ENCODE measurements around the gene RAP1GAP2. TPM values are rescaled to one million over a fixed set of nuclear protein-coding genes. Genes with fewer than 3 reads are reported as not detected.

The RAP1GAP2 gene
- total RNA-seq, 1 donor from 2014 or later, result 3.8 TPM

GRCh38 chr17:2803386-2803785 is 7.1 kb downstream of the RAP1GAP2 start:
- Histone ChIP-seq H3K27ac (no peak overlapping the region), H3K9me3 (ENCODE audit: low read depth) (no peaks in the 10 kb centered on the region), H3K79me2 (ENCODE audit: low read depth) (no peaks in the 10 kb centered on the region), H3K27me3 (no peaks in the 10 kb centered on the region), H4K20me1 (ENCODE audit: low read depth) (no peaks in the 10 kb centered on the region), H3K36me3 (no peaks in the 10 kb centered on the region), H3K4me2 (no peak overlapping the region), H3K4me3 (no peak overlapping the region), H3K4me1 (peaks cover 17% of the 10 kb centered on the region), H3K9ac (no peak overlapping the region), H3F3A (ENCODE audit: low read depth) (no peaks in the 10 kb centered on the region), H2AFZ (replicated peaks) (no peak overlapping the region)
- Mint-ChIP-seq H3K36me3 (no peaks in the 10 kb centered on the region), H3K4me3 (no peak overlapping the region), H3K27me3 (ENCODE audit: insufficient read depth, low read depth) (peaks cover 4% of the 10 kb centered on the region), H3K27ac (no peak overlapping the region), H3K9me3 (no peaks in the 10 kb centered on the region), H3K4me1 (peaks cover 24% of the 10 kb centered on the region)
- DNase-seq (ENCODE audit: low spot score), result no peak
- TF ChIP-seq CTCF (IDR thresholded peaks at IDR 0.05) (no peak), EZH2 (IDR thresholded peaks at IDR 0.05) (no peak), EZH2phosphoT487 (IDR thresholded peaks at IDR 0.05) (no peak)

DNA sequence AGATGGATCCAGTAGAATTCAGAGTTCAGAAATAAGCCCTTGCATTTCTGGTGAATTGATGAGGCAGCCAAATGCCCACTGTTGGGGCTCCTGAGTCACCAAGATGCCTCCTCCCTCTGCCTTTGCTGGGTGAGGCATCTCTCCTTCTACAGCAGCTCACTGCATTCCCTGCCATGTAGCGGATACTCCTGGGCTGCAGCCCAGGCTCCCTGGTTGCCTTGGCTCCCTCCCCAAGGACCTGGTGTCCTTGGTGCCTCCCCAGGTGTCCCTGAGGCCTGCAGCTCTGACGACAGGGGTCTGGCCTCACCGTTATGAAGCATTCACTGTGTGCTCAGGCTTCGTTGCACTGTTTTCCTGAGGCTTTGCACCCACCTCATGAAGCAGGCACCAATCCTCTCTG is 7.7 kb downstream of the RAP1GAP2 start:
- no peaks in the 10 kb centered on the region for H3K36me3 ChIP-seq
- no peak overlapping the region for H3K9ac ChIP-seq
- TF ChIP-seq EZH2 (IDR thresholded peaks at IDR 0.05) (no peak), EZH2phosphoT487 (IDR thresholded peaks at IDR 0.05) (no peak), CTCF (IDR thresholded peaks at IDR 0.05) (no peak)
- Mint-ChIP-seq H3K4me3 (no peak overlapping the region), H3K27ac (no peak overlapping the region), H3K4me1 (peaks cover 22% of the 10 kb centered on the region), H3K9me3 (no peaks in the 10 kb centered on the region), H3K27me3 (ENCODE audit: insufficient read depth, low read depth) (peaks cover 4% of the 10 kb centered on the region), H3K36me3 (no peaks in the 10 kb centered on the region)
- no peak overlapping the region for H3K4me3 ChIP-seq
- H3F3A ChIP-seq (ENCODE audit: low read depth), result no peaks in the 10 kb centered on the region
- H3K79me2 ChIP-seq (ENCODE audit: low read depth), result no peaks in the 10 kb centered on the region
- H3K4me1 ChIP-seq, result peaks cover 13% of the 10 kb centered on the region
- no peak overlapping the region for H3K4me2 ChIP-seq
- H2AFZ ChIP-seq (replicated peaks), result no peak overlapping the region
- no peak overlapping the region for H3K27ac ChIP-seq
- H3K9me3 ChIP-seq (ENCODE audit: low read depth), result no peaks in the 10 kb centered on the region
- no peak for DNase-seq (ENCODE audit: low spot score)
- no peaks in the 10 kb centered on the region for H4K20me1 ChIP-seq (ENCODE audit: low read depth)
- no peaks in the 10 kb centered on the region for H3K27me3 ChIP-seq

GRCh38 chr17:2804912-2805311 is 8.7 kb downstream of the RAP1GAP2 start:
- no peak overlapping the region for H3K4me3 Mint-ChIP-seq

More at GRCh38 chr17:2804912-2805311, 8.7 kb downstream of the RAP1GAP2 start:
- Histone ChIP-seq H2AFZ (replicated peaks) (no peak overlapping the region), H3K36me3 (no peaks in the 10 kb centered on the region), H3K4me2 (no peak overlapping the region), H3K79me2 (ENCODE audit: low read depth) (no peaks in the 10 kb centered on the region), H3K4me3 (no peak overlapping the region), H3K27me3 (no peaks in the 10 kb centered on the region), H3K9me3 (ENCODE audit: low read depth) (no peaks in the 10 kb centered on the region), H4K20me1 (ENCODE audit: low read depth) (no peaks in the 10 kb centered on the region), H3F3A (ENCODE audit: low read depth) (no peaks in the 10 kb centered on the region), H3K27ac (no peak overlapping the region), H3K4me1 (peaks cover 10% of the 10 kb centered on the region), H3K9ac (no peak overlapping the region)
- H3K4me1 Mint-ChIP-seq, result peaks cover 20% of the 10 kb centered on the region
- DNase-seq (ENCODE audit: low spot score), result no peak
- H3K36me3 Mint-ChIP-seq, result no peaks in the 10 kb centered on the region
- no peaks in the 10 kb centered on the region for H3K9me3 Mint-ChIP-seq
- no peak for TF ChIP-seq CTCF (IDR thresholded peaks at IDR 0.05)
- TF ChIP-seq EZH2phosphoT487 (IDR thresholded peaks at IDR 0.05), result no peak
- no peak for TF ChIP-seq EZH2 (IDR thresholded peaks at IDR 0.05)
- H3K27ac Mint-ChIP-seq, result no peak overlapping the region
- peaks cover 2% of the 10 kb centered on the region for H3K27me3 Mint-ChIP-seq (ENCODE audit: insufficient read depth, low read depth)

Data from neural progenitor cell (in vitro differentiated cells).